Body of pancreas (tissue), 4 donors: Measurements from ENCODE around the gene ZBTB20.

Experiments
- CTCF ChIP-seq, 7 experiments: fragments of 450-650 bp in 4 of 7; fragments of 200-600 bp in 3 of 7; sonication (generic) in 3 of 7; IDR thresholded peaks; one replicate each; pipeline ENCODE4 v1.5.1; 2016 to 2019; ENCODE audit warnings: antibody characterized with exemption in 7 of 7
- POLR2A ChIP-seq, 3 donors: fragments of 450-650 bp; IDR thresholded peaks; one replicate each; pipeline ENCODE4 v1.6.1; 2016; ENCODE audit warnings: antibody characterized with exemption in 3 of 3, mild to moderate bottlenecking in 2 of 3

GRCh38 chr3:114645392-114645791 is 501.7 kb downstream of the ZBTB20 start:
- TF ChIP-seq CTCF (IDR thresholded peaks at IDR 0.05) (no peak), POLR2A (IDR thresholded peaks at IDR 0.05) (no peak)
